GM18507 (cell line): ENCODE results near the gene PSMB3.
"Not testable (repeated sequence)": the region's sequence is repeated elsewhere in the genome, so short reads cannot be mapped to it uniquely, and the experiment has no call there.

Experiments
- DNase-seq: peaks from one replicate; pipeline ENCODE4 v3.0.0; 2011; ENCODE audit warnings: low read depth; ENCODE audit not compliant: insufficient read length; ENCODE audit errors: extremely low spot score
- FAIRE-seq: peaks from 2 replicates; lab custom pipeline; 2011; peaks lifted over from hg19 to GRCh38; lab: Jason Lieb, UNC

PSMB3 gene

GRCh38 chr17:38715216-38715943, 37.2 kb upstream of the PSMB3 start:
- DNase-seq (no peak), FAIRE-seq (no peak)

DNA sequence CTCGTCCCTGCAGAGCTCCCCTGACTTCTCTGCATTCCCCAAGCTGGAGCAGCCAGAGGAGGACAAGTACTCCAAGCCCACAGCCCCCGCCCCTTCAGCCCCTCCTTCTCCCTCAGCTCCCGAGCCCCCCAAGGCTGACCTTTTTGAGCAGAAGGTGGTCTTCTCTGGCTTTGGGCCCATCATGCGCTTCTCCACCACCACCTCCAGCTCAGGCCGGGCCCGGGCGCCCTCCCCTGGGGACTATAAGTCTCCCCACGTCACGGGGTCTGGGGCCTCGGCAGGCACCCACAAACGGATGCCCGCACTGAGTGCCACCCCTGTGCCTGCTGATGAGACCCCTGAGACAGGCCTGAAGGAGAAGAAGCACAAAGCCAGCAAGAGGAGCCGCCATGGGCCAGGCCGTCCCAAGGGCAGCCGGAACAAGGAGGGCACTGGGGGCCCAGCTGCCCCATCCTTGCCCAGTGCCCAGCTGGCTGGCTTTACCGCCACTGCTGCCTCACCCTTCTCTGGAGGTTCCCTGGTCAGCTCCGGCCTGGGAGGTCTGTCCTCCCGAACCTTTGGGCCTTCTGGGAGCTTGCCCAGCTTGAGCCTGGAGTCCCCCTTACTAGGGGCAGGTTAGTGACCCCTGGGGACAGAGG, 36.1 kb upstream of the PSMB3 start:
- FAIRE-seq = no peak
- DNase-seq = no peak

DNA sequence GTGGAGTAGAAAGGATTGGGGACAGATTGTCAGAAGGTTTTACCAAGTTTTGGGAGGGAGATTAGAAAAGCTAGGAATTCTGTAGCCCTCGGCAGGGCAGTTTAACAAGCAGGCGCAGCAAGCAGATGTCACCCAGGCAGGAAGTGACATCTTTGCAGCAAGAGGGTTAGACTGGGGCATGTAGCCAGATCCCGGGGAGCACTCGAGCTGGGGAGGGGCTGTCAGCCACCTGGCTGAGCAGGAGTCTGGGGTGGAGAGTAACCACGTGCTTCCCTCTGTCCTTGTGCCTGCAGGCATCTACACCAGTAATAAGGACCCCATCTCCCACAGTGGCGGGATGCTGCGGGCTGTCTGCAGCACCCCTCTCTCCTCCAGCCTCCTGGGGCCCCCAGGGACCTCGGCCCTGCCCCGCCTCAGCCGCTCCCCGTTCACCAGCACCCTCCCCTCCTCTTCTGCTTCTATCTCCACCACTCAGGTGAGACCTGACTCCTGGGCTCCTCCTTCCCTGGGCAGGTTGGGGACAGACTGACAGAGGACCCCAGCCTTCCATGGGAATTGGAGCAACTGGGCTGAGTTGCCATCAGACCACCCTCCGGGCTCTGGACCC, 35.3 kb upstream of the PSMB3 start:
- DNase-seq (no peak), FAIRE-seq (no peak)

DNA sequence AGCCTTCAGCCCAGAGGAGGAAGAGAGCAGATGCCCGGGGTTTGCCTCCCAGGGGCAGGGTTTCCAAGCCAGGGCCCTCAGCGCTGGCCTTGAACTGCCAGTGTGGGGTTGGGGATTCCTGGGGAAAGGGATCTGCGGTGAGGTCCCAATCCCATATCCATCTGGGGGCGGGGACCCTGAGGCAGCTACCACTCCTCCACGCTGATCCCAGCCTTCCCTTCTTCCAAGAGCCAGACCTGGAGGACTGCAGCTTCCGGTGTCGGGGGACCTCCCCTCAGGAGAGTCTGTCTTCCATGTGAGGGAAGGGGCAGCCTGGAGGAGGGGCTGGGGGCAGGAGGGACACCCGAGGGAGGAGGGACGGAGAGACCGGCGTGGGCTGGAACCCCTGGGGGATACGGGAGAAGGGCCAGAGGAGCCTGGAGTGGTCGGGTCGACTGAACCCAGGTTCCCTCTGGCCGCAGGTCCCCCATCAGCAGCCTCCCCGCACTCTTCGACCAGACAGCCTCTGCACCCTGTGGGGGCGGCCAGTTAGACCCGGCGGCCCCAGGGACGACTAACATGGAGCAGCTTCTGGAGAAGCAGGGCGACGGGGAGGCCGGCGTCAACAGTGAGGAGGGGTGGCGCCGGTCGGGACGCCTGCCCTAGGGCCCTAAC, 33.1 kb upstream of the PSMB3 start:
- no peak for FAIRE-seq
- DNase-seq = no peak

DNA sequence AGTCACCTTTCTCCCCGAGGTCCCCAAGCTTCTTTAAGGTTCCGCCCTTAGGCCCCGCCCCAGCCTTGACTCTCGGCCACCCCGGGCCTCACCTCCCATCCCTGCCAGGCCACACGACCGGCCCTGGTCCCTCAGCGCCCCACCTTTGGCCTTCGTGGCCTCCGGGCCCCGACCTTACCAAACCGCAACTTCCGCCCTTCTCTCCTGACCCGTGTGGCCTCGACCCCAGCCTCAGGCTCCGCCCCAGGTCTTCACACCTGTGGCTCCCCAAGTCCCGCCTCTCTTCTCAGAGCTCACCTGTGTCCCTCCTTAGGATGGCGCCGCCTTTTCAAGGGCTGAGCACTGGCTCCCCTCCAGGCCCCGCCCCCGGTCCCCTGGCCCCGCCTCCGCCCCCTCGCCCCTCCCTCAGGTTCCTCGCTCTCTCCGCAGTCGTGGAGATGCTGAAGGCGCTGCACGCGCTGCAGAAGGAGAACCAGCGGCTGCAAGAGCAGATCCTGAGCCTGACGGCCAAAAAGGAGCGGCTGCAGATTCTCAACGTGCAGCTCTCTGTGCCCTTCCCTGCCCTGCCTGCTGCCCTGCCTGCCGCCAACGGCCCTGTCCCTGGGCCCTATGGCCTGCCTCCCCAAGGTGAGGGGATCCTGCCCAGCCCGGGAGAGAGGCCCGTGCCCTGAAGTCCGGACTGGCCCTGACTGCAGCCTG, 32.4 kb upstream of the PSMB3 start:
- DNase-seq (no peak), FAIRE-seq (no peak)

DNA sequence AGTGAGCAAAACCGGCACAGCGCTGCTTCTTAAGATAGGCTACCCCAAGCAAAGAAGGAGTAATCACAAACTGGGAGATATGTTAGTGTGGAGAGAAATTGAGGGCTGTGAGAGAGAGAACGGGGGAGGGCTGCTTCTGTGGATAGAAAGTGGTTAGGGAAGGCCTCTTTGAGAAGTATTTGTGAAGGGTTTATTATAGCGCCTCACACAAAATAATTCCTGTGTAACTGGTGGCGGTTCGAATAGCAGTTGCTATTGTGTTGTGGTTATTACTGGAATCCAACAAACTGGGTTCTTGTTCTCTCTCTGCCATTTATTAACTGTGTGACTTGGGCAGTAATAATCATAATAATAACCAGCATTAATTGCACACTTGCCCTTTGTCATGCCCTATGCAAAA, 31.6 kb upstream of the PSMB3 start:
- DNase-seq = no peak
- FAIRE-seq = no peak

DNA sequence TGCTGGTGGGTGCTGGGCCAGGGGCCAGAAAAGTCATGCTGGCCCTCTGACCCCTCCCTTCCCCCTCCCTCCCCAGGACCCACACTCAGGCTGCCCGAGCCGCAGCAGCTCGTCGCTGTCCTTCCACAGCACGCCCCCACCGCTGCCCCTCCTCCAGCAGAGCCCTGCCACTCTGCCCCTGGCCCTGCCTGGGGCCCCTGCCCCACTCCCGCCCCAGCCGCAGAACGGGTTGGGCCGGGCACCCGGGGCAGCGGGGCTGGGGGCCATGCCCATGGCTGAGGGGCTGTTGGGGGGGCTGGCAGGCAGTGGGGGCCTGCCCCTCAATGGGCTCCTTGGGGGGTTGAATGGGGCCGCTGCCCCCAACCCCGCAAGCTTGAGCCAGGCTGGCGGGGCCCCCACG, 30.7 kb upstream of the PSMB3 start:
- DNase-seq = no peak
- FAIRE-seq = no peak

DNA sequence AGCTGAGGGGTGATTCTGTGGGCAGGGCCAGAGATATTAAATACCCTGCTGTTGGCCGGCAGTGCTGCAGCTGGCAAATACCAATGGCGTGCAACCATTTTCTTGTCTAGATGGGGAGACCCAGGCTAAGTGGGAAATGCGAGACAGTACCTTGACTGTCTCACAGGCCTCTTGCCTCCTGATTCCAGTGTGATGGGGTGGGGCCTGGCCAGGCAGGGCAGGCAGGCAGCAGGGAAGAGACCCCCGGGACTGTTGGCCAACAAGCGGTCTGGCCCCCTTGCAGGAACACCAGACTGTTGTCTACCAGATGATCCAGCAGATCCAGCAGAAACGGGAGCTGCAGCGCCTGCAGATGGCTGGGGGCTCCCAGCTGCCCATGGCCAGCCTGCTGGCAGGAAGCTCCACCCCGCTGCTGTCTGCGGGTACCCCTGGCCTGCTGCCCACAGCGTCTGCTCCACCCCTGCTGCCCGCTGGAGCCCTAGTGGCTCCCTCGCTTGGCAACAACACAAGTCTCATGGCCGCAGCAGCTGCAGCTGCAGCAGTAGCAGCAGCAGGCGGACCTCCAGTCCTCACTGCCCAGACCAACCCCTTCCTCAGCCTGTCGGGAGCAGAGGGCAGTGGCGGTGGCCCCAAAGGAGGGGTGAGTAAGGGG, 28.1 kb upstream of the PSMB3 start:
- FAIRE-seq = no peak

GRCh38 chr17:38725066-38725465, 27.5 kb upstream of the PSMB3 start:
- FAIRE-seq (no peak), DNase-seq (no peak)

More for the DNA sequence above, 28.1 kb upstream of the PSMB3 start:
- no peak for DNase-seq

GRCh38 chr17:38726145-38726544, 26.4 kb upstream of the PSMB3 start:
- DNase-seq, FAIRE-seq: not testable (repeated sequence)

GRCh38 chr17:38727736-38728135, 24.8 kb upstream of the PSMB3 start:
- FAIRE-seq (no peak), DNase-seq (no peak)

- DNase-seq = no peak
- no peak for FAIRE-seq
Observed at GRCh38 chr17:38728290-38728831, 24.2 kb upstream of the PSMB3 start.

DNA sequence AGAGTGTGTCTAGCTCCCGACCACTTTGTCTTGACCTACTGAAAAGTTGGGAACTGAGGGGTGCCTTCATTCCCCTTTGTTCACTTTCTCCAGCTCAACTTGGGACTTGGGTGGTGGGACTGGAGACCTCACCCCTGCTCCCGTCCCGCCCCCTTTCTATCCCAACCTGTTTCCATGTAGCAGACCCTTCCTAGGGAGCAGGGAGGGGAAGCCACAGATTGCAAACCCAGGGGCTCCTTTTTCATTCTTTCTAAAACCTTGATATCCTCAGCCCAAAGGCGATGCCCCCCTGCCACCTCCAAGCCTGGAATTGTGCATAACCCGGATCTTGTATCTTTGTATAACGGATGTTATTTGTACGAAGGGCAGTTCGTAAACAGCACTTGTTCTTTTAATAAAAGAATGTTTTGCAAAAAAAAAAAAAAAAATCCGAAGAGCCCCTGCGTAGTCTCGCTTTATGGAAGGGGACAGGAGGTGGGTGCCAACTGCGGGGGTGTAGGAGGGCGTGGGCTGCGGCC, 23.1 kb upstream of the PSMB3 start:
- FAIRE-seq (no peak), DNase-seq (no peak)

- no peak for FAIRE-seq
Observed at GRCh38 chr17:38729886-38730525, 22.5 kb upstream of the PSMB3 start, which contains the start of gene CISD3. Gene CISD3, plus strand, starts transcription at chr17:38730341. Its CDS starts 18 bp downstream, at chr17:38730359.

GRCh38 chr17:38730526-38731379, 21.8 kb upstream of the PSMB3 start:
- DNase-seq = no peak
- no peak for FAIRE-seq

More at GRCh38 chr17:38729886-38730525, 22.5 kb upstream of the PSMB3 start, which contains the start of gene CISD3:
- DNase-seq = peak; percentile 84

GRCh38 chr17:38731526-38732294, 20.8 kb upstream of the PSMB3 start:
- DNase-seq (no peak), FAIRE-seq (no peak)
